HG02884 (cell line): Measurements from ENCODE around the gene ZNF541.

Experiments used
- ATAC-seq: cut with Tn5 transposase; IDR thresholded peaks from one replicate; pipeline ENCODE4 v1.9.1; 2021; ENCODE audit warnings: mild to moderate bottlenecking, moderate library complexity; ENCODE audit not compliant: unreplicated experiment

ZNF541 gene, protein sequence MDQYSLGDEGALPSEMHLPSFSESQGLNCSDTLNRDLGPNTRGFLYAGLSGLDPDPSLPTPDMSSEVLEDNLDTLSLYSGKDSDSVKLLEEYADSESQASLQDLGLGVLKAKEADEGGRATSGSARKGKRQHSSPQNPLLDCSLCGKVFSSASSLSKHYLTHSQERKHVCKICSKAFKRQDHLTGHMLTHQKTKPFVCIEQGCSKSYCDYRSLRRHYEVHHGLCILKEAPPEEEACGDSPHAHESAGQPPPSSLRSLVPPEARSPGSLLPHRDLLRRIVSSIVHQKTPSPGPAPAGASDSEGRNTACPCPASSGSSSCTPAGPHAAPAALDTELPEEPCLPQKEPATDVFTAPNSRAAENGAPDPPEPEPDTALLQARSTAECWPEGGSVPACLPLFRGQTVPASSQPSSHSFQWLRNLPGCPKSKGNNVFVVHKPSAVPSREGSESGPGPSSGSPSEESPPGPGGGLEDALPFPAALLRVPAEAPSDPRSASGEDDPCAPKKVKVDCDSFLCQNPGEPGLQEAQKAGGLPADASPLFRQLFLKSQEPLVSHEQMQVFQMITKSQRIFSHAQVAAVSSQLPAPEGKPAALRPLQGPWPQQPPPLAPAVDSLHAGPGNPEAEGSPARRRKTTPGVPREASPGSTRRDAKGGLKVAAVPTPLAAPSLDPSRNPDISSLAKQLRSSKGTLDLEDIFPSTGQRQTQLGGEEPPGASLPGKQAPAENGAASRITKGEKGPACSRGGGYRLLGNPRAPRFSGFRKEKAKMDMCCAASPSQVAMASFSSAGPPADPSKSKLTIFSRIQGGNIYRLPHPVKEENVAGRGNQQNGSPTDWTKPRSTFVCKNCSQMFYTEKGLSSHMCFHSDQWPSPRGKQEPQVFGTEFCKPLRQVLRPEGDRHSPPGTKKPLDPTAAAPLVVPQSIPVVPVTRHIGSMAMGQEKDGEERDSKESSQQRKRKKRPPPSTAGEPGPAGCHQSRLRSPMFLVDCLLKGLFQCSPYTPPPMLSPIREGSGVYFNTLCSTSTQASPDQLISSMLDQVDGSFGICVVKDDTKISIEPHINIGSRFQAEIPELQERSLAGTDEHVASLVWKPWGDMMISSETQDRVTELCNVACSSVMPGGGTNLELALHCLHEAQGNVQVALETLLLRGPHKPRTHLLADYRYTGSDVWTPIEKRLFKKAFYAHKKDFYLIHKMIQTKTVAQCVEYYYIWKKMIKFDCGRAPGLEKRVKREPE (N-terminal part only)

DNA sequence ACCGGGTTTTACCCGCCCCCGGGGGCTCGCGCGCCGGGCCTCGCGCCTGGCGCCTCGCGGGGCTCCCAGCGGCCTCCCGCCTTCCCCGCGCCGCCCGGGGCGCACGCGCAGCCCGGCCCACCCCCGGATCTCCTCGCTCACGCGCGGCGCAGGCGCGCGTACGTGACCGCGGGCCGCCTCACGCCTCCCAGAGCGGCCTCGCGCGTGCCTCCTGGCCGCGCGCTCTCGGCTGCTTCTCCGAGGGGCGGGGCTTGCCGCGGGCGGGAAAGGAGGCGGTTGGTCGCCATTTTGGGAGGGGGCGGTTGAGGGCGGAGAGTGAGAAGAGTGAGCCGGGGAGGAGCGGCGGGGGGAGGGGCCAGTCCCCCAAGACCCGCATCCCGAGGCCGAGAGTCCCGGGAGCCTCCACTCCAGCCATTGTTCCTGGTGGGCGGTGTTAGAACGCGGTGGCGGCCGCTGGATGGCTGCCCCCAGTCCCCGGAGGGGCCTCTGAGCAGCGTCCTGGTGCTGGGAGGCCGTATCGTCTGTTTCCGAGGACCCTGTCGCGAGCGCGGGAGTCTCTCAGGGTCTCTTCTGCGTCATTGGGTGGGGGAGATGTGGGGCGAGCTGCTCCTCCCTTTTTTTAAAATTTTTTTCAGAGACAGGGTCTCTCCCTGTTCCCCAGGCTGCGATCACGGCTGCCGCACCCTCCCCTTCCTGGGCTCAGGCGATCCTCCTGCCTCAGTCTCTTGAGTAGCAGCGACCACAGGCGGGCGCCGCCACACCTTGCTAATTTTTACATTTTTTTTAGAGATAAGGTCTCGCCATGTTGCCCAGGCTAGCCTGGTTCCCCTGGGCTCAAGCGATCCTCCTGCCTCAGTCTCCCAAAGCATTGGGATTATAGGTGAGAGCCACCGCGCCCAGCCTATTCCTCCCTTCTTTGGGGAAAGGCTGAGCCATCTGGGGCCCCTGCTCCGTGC is at the start of gene ZNF541:
TSS of gene ZNF541 (minus strand) at position 78 of the 956 bp plus-strand sequence. CDS start 17,292 bp downstream, outside the sequence.
- ATAC-seq, result no peak

DNA sequence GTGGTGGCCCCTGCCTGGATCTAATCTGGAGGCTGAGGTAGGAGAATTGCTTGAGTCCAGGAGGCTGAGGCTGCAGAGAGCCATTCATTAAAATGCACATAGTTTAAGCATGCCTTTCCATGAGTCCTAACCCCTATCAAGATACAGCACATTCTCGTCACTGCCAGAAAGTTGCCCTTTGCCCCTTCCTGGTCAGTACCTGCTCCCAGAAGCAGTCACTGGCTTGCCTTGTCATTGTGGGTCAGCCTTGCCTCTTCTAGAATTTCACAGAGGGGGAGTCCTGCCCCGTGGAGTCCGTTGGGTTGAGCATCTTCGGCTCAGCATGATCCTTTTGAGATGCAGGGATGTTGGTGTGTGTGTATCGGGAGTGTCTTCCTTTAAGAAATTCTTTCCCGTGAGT is 46.8 kb upstream of the ZNF541 start:
- no peak for ATAC-seq

DNA sequence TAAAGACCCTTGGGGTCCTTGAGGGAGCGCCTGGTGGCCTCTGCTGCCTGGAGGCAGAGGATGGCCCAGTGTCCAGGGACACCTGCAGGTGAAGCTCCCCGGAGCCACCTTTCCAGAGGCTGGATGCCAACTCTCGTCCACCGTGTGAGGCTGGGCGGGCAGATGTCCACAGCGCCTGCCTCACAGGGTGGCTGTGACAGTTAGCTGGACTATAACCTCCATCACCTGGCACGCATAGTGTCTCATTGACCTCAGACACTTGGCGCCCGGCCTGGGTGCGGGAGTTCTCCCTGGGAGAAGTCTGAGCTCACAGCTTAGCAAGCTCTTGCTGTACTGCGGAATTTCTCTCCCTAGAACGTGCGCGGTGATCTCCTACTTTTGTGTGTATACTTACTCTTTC is 45.8 kb upstream of the ZNF541 start:
- no peak for ATAC-seq

DNA sequence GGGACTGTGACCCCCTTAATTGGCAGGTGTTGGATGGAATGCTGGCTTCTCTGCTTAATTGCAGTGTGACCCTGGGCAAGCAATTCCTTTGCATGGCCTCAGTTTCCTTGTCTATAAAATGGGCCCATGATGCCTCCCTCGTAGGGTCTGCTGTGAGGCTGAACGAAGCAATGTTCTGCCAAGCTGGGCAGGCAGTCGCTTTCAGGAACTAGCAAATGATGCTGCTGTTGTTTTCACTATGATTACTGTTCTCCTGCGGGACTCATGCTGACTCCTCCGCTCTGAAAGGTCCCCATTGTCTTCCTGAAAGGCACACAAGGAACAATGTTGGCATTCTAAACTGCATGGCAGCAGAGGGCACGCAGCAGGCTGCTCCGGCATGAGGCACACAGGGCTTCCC is 42.8 kb upstream of the ZNF541 start:
- no peak for ATAC-seq

DNA sequence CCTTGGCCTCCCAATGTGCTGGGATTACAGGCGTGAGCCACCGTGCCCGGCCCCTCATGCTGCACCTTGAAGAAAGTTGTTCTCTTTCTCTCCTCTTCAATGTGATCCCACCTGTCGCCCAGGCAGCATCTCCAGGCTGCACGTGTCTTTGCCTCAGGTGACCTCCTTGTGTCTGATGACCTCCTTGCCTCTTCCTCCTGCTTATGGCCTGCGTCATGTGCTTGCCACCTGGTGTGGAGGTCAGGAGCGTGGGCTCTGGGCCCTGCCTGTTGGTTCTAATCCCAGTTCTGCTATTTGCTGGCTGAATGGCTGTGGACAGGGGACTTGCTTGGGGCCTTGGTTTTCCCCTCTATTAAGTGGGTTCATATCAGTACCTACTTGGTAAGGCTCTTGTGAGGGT is 42.3 kb upstream of the ZNF541 start:
- no peak for ATAC-seq

DNA sequence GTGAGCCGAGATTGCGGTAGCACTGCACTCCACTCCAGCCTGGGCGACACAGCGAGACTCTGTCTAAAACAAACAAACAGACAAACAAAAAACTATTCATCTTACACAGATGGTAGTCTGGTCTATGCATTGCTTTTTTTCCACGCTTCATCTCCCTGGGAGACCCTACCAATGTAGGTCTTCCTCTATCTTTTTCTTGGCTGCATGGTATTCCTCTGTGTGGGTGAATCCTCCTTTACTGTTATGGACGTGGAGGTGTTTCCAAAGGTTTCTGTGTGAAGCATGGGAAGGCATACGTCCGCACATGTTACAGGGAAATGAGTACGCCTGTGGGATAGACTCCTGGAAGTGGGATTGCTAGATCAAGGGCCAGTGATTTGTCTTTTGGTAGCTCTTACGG is 41.6 kb upstream of the ZNF541 start:
- no peak for ATAC-seq

DNA sequence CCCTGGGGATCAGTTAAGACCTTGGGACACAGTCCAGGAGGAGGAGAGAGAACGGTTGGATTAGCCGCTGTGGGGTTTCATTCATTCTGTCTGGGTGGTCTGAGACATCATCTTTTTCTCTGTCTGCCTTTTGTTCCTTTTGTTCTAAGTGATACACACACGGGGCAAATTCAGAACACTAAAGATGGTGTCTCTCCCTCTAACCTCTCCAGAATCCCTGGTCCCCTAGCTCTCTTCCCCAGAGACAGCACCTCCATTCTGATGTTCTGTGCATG is 41.0 kb upstream of the ZNF541 start:
- ATAC-seq, result no peak

DNA sequence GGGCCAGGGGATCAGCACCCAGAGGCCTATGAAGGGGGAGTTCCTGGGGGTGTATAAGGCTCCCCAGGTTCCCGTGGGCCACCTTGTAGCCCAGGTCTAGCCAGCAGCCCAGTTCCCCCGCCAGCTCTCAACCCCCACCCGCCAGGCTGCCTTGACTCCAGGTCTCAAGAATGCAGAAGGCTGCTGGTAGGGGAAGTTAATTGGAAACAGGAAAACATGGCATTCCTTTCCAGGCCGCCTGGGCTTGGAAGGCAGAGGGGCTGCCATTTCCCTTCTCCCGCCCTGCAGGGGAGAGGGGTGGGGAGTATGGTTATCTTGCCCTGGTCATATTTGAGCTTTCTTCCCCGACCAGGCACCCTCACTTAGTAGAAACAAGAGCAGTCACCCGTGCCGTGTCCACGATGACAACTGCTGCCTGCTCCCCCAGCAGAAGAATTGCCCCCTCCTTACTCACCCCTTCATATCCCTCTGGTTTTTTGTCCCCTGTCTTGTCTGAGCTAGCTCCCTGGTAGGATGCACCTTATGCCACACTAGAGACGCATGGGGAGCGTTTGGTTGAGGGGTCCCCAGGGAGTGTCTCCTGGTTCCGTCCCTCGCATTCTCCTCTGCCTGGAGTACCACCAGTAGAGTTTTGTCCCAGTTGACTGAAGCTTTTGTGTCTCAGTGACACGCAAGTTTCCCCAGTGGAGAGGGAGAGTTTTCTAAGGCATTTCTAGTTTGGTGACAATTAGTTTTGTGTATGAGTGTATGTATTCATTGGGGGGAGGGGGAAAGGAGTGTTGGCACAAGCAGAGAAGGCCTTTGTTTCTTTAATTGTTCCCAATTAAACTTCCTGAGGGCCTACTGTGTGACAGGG is 40.4 kb upstream of the ZNF541 start:
- no peak for ATAC-seq

DNA sequence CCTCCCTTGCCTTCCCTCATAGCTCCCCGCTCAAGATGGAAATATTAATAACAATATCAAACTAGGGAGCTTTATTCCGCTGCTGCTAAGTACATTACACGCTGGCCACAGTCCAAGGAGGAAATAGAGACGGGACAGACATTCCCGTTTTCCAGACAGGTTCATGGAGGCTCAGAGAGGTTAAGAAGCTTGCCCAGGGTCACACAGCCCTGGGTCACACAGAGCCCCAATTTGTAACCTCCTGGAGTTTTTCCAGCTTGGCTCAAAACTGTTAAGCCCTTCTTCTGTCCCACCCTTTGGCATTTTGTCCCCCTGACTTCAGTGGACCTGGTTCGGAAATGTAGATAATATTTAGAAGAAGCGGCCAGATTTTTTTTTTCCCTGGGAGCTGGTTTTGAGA is 38.0 kb upstream of the ZNF541 start:
- ATAC-seq, result no peak

DNA sequence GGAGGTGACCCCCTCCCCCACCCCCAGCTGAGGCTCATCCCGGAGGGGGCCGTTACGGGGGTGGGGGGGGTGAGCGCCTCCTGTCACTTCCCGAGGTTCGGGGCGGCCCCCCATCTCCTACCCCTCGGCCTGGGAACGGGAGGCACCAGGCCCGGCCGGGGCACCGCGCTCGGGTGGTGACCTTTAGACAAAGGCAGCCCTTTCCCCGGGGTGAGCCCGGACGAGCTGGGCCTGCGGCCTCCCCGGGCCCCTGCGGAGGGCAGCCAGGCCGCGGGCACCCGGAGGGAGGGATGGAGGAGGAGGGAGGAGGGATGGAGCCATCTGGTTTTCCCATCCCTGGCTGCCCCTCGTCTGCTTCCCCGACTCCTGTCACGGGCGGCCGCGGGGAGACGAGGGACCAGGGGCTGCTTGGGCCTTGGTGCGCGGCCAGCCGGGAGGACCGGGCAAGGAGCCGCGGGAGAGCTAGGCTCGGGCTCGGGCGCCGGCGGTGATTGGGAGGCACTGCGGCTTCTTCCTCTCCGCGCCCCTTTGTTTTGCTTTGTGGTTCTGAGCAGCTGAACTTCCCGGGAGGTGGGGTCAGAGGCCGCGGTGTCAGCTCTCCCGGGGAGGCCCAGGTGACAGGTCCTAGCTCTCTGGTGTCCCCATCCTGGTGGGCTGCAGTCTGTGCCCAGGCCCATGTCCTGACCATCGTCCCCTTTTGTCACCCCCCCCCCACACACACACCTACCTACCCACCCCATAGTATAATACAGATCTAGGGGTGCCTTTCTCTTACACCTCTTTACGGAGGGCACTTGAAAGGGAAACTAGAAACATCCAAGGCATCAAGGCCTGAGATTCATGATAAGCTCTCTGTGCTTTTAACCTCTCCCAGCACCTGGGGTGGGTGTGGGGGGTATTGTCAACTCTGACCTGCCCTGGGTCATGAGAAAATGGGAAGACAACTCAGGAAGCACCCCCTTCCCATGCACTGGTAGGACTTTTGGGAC is 37.3 kb upstream of the ZNF541 start:
- ATAC-seq, result no peak

DNA sequence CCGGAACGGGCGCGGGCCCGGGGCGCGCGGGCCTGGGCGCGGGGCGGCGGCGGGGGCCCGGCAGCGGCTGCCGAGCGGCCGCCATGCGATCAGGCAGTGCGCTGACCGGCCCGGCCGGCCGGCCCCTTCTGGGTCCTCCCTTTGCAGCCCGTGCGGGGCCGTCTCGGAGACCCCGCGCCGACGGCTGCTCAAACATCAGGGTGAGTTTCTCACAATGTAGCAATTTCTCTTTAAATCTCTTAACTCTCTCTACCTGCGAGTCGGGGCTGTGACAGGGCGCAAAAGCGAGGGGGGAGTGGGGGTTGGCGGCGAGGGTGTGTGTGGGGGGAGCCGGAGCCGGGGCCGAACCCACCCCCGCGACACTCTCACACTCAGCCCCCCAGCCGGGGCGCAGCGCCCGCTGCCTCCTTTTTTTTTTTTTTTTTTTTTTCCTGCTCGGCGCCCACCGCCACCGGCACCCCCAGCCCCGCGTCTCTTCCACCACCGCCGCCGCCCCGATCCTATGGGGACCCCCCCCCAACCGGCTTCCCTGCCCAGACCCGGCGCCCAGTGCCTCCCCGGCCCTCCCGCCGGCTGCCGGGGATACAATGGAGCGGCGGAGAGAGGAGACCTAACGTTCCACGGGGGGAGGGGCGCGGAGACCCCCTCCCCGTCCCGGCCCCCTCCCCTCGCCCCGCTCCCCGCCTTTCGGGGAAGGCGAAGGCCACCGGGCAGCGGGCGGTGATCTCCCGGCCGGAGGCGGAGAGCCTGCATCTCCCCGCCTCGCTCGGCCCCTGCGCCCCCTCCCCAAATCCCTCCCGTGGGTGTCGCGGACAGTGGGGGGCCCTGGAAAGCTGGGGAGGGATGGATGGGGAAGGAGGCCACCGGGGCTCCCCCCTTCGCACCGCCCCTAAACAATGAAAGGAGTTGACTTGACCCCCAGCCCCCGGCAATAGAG is 36.3 kb upstream of the ZNF541 start, which contains the start of gene BICRA:
TSS of gene BICRA (plus strand) at position 166 of the 937 bp plus-strand sequence. CDS start 64,441 bp downstream, outside the sequence.
- peak; percentile 37 for ATAC-seq

DNA sequence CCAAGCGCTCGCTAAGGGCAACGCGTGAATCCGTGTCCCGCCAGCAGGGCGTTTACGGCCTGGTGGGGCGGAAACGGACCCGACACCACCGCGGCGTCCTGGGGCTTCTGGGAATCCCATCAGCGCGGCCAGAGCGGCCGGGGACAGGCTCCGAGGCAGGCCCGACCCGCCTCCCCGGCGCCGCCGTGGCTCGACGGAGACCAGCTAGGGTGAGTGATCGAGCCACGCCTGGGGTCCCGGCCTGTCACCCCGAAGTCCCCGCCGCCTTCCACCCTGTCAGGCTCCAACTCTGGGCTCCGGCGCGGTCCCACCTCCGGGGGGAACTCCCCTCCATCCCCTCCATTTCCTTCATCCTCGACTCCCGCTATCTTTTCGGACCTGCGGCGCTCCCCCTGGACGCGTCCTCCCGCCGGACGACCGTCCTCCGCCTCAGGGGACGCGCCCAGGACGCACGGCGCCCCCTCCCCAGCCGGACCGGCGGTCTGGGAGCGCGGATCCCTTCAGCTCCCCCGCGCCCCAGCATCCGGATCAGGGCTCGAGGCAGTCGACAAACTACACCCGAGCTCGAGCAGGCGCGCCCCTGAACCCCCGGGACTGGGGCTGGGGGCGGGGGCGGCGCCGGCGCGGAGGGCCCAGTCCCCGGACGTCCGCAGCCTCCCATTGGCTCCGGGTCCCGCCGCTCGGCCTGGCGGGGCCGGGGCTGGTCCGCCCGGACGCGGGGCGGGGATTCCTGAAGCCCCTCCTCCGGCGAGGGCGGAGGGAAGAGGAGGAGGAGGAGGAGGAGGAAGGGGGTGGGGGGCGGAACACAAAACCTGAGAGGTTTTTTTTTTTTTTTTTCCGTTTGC is 35.3 kb upstream of the ZNF541 start:
- peak; percentile 79 for ATAC-seq

DNA sequence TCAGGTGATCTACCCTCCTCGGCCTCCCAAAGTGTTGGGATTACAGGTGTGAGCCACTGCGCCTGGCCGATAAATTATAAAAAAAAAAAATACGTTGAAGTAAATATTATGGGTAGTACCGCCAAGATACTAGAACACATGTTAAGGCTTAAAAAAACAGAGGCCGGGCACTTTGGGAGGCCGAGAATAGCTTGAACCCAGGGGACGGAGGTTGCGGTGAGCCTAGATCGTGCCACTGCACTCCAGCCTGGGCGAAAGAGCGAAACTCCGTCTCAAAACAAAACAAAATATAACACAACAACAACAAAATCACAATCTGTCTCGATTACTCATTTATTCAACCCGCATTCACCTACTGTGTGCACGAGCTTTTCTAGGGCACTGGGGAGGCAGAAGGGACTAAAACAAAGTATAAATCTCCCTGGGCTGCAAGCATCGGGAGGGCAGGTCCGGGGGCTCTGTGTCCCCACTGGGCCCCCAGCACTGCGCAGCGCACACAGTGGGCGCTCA is 34.7 kb upstream of the ZNF541 start:
- ATAC-seq, result no peak

DNA sequence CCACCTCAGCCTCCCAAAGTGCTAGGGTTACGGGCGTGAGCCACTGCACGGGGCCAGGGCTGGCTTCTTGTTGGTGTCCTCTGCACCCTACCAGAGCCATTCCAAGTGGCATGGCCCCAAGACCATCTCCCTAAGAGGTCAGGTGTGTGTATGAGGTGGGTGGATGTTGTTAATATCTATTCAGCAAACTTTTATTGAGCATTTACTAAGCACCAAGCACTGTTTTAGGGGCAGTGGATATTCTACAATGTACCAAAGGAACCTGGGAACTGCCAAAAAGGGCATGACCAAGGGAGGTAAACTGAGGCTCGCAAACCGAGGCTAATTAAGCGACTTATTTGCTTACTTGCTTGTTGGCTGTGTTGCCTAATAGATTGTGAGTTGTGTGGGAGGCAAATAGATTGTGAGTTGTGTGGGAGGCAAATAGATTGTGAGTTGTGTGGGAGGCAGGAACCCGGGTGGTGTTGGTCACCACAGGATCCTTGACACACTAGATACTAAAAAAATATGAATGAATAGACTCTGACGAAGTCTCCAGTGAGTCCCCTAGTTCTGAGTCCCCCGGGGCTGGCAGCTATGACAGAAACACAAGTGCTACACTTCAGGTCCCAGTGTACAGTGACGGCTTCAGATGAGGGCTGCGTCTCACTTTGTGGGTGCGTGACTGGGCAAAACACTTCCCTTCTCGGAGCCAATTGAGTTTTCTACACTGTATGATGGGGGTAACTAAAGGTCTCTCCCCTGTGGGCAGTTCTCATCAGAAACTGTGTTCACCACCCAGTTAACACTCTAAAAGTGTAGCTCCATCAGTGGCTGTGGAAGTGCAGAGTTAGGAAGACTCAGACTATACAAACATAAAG is 31.0 kb upstream of the ZNF541 start:
- ATAC-seq, result no peak
